WERI-Rb-1 (cell line): Measurements from ENCODE around the gene SMC4.

Source experiments
- DNase-seq: peaks from one replicate; pipeline ENCODE4 v3.0.0-alpha.2; 2020
- H3K27ac ChIP-seq: fragments of 250-450 bp; sonication (Bioruptor Pico); 2 replicates; pipeline ENCODE4 v1.5.1; 2020; ENCODE audit warnings: mild to moderate bottlenecking, moderate library complexity
- H3K27me3 ChIP-seq: fragments of 250-450 bp; sonication (Bioruptor Pico); 2 replicates; pipeline ENCODE4 v1.5.1; 2021; ENCODE audit warnings: mild to moderate bottlenecking, low read depth, moderate library complexity; ENCODE audit not compliant: insufficient read depth, severe bottlenecking
- H3K36me3 ChIP-seq: fragments of 250-450 bp; sonication (Bioruptor Pico); 2 replicates; pipeline ENCODE4 v1.5.1; 2020; ENCODE audit warnings: mild to moderate bottlenecking, moderate library complexity
- H3K4me3 ChIP-seq: 2 replicates; pipeline ENCODE4 v1.5.1; 2011; ENCODE audit warnings: low read depth, mild to moderate bottlenecking, control low read depth, low read length
- H3K9me3 ChIP-seq: fragments of 250-450 bp; sonication (Bioruptor Pico); 2 replicates; pipeline ENCODE4 v1.5.1; 2021; ENCODE audit warnings: mild to moderate bottlenecking, moderate library complexity; ENCODE audit not compliant: severe bottlenecking
- CTCF ChIP-seq: IDR thresholded peaks from 2 replicates; pipeline ENCODE4 v1.5.1; 2011; ENCODE audit warnings: low read depth, mild to moderate bottlenecking, control low read depth, inconsistent platforms, low read length

Gene SMC4

GRCh38 chr3:160482796-160483195, 83.3 kb downstream of the SMC4 start:
- Histone ChIP-seq H3K27me3 (no peaks in the 10 kb centered on the region), H3K4me3 (no peak overlapping the region), H3K36me3 (no peaks in the 10 kb centered on the region), H3K9me3 (no peaks in the 10 kb centered on the region), H3K27ac (no peak overlapping the region)
- TF ChIP-seq CTCF, result no peak
- DNase-seq, result no peak
